Osteocyte (in vitro differentiated cells): ENCODE data around the gene ATP1B4. TPM values are rescaled to one million over a fixed set of nuclear protein-coding genes. Genes with fewer than 3 reads are reported as not detected.

Experiments used
- DNase-seq: peaks from one replicate; pipeline ENCODE4 v3.0.0; 2021; ENCODE audit warnings: mixed read lengths; ENCODE audit not compliant: unreplicated experiment; ENCODE audit errors: extremely low spot score
- H3K27ac Mint-ChIP-seq: one replicate; pipeline ENCODE4 v1.8.0; 2021; ENCODE audit warnings: mild to moderate bottlenecking, mixed read lengths; ENCODE audit not compliant: unreplicated experiment
- H3K27me3 Mint-ChIP-seq: one replicate; pipeline ENCODE4 v1.8.0; 2021; ENCODE audit warnings: mixed read lengths; ENCODE audit not compliant: unreplicated experiment
- H3K36me3 Mint-ChIP-seq: one replicate; pipeline ENCODE4 v1.8.0; 2021; ENCODE audit warnings: mixed read lengths; ENCODE audit not compliant: unreplicated experiment
- H3K4me1 Mint-ChIP-seq: one replicate; pipeline ENCODE4 v1.8.0; 2021; ENCODE audit warnings: mixed read lengths; ENCODE audit not compliant: unreplicated experiment
- H3K4me3 Mint-ChIP-seq: one replicate; pipeline ENCODE4 v1.8.0; 2021; ENCODE audit warnings: mild to moderate bottlenecking, moderate library complexity, mixed read lengths; ENCODE audit not compliant: unreplicated experiment
- H3K9me3 Mint-ChIP-seq: one replicate; pipeline ENCODE4 v1.8.0; 2021; ENCODE audit warnings: mixed read lengths; ENCODE audit not compliant: unreplicated experiment
- long read RNA-seq: library from polyadenylated mRNA; unstranded; transcript quantifications from one replicate; pipeline ENCODE4 v2.0.0, GENCODE V29; 2021
- total RNA-seq: library from RNA; stranded (reverse); gene quantifications from 2 replicates; pipeline ENCODE4 v1.2.1, GENCODE V29; 2021
- TF ChIP-seq, protein P1 (sequence below): fragments of 200-600 bp; sonication (generic); IDR thresholded peaks from 2 replicates; pipeline ENCODE4 v1.5.0; 2021; ENCODE audit warnings: antibody characterized with exemption, mild to moderate bottlenecking, moderate library complexity

Gene ATP1B4
- not detected in 2 replicates for total RNA-seq
- long read RNA-seq: 0 reads

DNA sequence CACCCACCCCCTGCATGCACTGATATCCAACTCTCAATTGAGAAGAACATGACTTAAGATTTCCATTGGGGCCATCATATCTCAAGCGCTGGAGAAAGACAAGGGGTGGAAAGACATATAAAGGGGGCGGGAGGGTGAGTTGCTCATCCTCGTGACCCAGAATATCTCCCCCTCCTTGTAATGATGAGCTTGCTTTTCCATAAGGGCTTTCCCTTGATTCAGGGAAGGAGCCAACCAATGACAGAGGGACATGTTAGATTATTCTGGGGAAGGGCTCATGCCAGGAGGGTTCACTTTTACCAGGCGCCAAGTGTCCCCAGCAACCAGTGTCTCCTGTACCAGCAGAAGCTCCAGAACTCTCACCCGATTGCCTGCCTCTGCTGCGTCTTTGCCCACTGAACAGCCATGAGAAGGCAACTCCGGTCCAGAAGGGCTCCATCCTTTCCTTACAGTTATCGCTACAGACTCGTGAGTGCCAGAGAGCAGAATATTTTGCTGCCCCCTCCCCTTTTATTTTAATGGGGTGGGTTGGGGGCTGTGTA lies at the start of gene ATP1B4:
Gene ATP1B4, plus strand, starts transcription at position 326 of the 542 bp plus-strand sequence. Its CDS starts 80 bp downstream, at position 406.
- Mint-ChIP-seq H3K4me1 (peaks cover 8% of the 10 kb centered on the region), H3K27me3 (no peaks in the 10 kb centered on the region), H3K36me3 (no peaks in the 10 kb centered on the region), H3K4me3 (no peak within 1 kb of the TSS), H3K27ac (no peak within 1 kb of the TSS), H3K9me3 (no peaks in the 10 kb centered on the region)
- DNase-seq: no peak
- TF ChIP-seq, protein P1, sequence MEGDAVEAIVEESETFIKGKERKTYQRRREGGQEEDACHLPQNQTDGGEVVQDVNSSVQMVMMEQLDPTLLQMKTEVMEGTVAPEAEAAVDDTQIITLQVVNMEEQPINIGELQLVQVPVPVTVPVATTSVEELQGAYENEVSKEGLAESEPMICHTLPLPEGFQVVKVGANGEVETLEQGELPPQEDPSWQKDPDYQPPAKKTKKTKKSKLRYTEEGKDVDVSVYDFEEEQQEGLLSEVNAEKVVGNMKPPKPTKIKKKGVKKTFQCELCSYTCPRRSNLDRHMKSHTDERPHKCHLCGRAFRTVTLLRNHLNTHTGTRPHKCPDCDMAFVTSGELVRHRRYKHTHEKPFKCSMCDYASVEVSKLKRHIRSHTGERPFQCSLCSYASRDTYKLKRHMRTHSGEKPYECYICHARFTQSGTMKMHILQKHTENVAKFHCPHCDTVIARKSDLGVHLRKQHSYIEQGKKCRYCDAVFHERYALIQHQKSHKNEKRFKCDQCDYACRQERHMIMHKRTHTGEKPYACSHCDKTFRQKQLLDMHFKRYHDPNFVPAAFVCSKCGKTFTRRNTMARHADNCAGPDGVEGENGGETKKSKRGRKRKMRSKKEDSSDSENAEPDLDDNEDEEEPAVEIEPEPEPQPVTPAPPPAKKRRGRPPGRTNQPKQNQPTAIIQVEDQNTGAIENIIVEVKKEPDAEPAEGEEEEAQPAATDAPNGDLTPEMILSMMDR: no peak

DNA sequence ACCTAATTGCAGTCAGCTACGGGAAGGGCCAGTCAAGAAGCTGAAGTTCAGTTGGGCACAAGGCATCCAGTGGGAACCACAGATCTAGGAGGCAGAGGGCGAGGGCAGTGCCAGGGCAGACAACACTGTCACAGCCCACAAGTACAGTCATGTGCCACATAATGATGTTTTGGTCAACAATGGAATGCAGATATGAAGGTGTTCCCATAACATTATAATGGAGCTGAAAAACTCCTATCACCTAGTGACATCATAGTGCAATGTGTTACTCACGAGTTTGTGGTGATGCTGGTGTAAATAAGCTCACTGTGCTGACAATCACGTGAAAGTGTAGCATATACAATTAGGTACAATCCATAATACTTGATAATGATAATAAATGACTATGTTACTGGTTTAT lies 46.1 kb upstream of the ATP1B4 start:
- TF ChIP-seq, protein P1: no peak
- H3K4me3 Mint-ChIP-seq: no peak overlapping the region
- H3K27ac Mint-ChIP-seq: no peak overlapping the region
- H3K4me1 Mint-ChIP-seq: no peaks in the 10 kb centered on the region
- no peak for DNase-seq
- H3K27me3 Mint-ChIP-seq: peaks cover 37% of the 10 kb centered on the region
- H3K9me3 Mint-ChIP-seq: no peaks in the 10 kb centered on the region
- no peaks in the 10 kb centered on the region for H3K36me3 Mint-ChIP-seq

DNA sequence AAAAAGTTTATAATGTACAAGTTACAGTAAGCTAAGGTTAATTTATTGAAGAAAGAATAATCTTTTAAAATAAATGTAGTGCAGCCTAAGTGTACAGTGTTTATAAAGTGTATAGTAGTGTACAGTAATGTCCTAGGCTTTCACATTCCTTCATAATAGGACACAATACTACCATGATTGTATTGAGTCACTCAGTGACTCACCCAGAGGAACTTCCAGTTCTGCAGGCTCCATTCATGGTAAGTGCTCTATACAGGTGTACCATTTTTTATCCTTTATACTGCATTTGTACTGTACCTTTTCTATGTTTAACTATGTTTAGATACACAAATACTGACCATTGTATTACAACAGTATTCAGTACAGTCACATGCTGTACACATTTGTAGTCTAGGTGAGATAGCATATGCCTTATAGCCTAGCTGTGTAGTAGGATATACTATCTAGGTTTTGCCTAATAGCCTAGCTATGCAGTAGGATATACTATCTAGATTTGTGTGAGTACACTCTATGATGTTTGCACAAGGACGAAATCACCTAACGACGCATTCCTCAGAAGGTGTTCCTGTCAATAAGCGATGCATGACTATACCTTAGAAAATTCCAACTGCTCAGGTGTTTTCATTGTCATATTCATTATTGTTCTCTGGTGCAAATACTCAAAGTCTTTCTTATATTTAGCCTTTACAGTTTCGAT lies 45.2 kb upstream of the ATP1B4 start:
- DNase-seq: no peak
- no peak overlapping the region for H3K4me3 Mint-ChIP-seq
- H3K9me3 Mint-ChIP-seq: no peaks in the 10 kb centered on the region
- TF ChIP-seq, protein P1: no peak
- no peaks in the 10 kb centered on the region for H3K36me3 Mint-ChIP-seq
- H3K27ac Mint-ChIP-seq: no peak overlapping the region
- peaks cover 39% of the 10 kb centered on the region for H3K27me3 Mint-ChIP-seq
- no peaks in the 10 kb centered on the region for H3K4me1 Mint-ChIP-seq

DNA sequence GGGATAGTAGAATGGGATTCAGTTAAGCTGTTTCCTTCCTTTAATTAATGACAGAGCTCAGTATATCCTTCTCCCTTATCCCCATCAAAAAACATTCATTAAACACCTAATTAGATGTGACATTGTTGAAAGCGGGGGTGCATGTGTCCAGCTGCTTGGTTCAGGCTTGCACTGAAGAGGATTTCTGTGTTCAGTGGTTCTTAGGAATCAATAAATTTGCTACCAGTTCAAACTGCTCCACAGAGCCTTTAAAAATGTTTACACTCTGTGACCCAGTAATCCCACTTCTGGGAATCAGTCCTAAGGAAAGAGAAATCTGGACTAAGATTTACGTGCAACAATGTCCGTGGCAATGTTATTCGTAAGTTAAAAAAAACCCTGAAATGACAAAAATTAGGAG lies 43.5 kb upstream of the ATP1B4 start:
- DNase-seq: no peak

More for the DNA sequence above, 43.5 kb upstream of the ATP1B4 start:
- Mint-ChIP-seq H3K27me3 (peaks cover 38% of the 10 kb centered on the region), H3K9me3 (no peaks in the 10 kb centered on the region), H3K4me1 (no peaks in the 10 kb centered on the region), H3K36me3 (no peaks in the 10 kb centered on the region), H3K27ac (no peak overlapping the region), H3K4me3 (no peak overlapping the region)
- TF ChIP-seq, protein P1: no peak
